PC-3 (cell line): ENCODE results near the gene TPO.

Experiments
- EZH2 ChIP-seq: fragments of 300-600 bp; sonication (generic); IDR thresholded peaks from one replicate; pipeline ENCODE4 v1.6.1; 2017; ENCODE audit warnings: antibody characterized with exemption, mild to moderate bottlenecking, low read length; ENCODE audit not compliant: unreplicated experiment
- EZH2phosphoT487 ChIP-seq: fragments of 300-600 bp; sonication (generic); IDR thresholded peaks from 2 replicates; pipeline ENCODE4 v1.6.1; 2018; ENCODE audit warnings: mild to moderate bottlenecking, antibody characterized with exemption, low read length, borderline replicate concordance
- TF ChIP-seq, protein P1 (sequence below): fragments of 300-600 bp; sonication (generic); conservative IDR thresholded peaks from 2 replicates; pipeline ENCODE4 v1.5.1; 2017; ENCODE audit warnings: antibody characterized with exemption, low read depth, mild to moderate bottlenecking, low read length

DNA sequence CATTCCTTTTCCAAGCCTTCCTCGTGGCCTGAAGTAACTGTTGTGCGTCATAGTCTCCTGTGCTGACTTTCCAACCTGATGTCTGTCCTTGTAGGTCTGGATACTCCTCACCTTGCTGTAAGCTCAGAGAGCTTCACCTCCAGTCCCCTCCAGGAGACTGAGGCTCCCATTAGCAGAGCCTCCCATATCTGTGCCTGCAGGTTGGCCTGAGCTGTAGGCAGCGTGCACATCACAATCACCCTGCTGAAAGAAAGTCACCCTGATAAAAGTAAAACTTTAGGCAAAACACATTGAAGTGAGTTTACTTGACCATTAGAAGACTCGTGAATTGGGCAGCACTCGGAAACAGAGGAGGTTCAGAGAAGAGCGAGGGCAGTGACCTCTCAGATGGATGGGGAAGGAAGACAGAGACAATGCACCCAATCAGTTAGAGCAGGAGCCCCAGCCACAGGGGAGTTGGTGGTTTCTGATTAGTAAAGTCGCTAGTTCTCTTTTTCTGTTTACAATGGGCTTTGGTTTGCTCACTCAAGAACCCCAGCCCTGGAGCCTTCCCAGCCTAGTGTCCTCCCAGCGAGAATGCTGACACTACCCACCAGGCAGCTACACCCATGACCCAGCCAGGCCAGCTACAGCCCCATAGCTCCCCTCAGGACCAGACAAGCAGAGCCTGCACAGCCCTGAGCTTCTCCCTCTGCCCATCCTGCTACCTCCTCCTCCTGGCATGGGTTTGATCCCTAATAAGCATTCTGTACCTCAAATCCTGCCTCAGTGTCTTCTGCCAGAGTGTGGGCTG lies 12.1 kb upstream of the TPO start:
- TF ChIP-seq, protein P1, sequence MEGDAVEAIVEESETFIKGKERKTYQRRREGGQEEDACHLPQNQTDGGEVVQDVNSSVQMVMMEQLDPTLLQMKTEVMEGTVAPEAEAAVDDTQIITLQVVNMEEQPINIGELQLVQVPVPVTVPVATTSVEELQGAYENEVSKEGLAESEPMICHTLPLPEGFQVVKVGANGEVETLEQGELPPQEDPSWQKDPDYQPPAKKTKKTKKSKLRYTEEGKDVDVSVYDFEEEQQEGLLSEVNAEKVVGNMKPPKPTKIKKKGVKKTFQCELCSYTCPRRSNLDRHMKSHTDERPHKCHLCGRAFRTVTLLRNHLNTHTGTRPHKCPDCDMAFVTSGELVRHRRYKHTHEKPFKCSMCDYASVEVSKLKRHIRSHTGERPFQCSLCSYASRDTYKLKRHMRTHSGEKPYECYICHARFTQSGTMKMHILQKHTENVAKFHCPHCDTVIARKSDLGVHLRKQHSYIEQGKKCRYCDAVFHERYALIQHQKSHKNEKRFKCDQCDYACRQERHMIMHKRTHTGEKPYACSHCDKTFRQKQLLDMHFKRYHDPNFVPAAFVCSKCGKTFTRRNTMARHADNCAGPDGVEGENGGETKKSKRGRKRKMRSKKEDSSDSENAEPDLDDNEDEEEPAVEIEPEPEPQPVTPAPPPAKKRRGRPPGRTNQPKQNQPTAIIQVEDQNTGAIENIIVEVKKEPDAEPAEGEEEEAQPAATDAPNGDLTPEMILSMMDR, result no peak
- TF ChIP-seq EZH2 (no peak), EZH2phosphoT487 (no peak)
